GM19099 (cell line): Measurements from ENCODE around the gene OR2V1.

Experiments used
- POLR2A ChIP-seq: IDR thresholded peaks from 3 replicates; pipeline ENCODE4 v1.6.1; 2011; ENCODE audit warnings: low read depth; ENCODE audit not compliant: insufficient read length; ENCODE audit errors: extremely low read depth

The OR2V1 gene

DNA sequence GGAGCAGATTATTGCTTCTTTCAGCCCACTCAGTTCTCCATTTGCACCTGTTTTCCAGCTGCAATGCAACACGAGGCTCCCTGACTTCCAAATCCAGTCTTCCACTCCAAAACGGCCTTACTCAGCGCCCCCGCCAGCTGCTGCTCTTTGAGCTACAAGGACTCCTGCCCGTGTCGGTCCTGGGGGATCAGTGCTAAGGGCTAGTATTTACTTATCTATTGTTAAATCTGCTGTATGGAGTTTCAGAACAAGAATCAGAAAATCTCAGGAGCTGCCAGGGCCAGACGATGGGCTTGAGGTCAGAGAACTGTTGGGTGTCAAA, 44.1 kb downstream of the OR2V1 start:
- no peak for TF ChIP-seq POLR2A

DNA sequence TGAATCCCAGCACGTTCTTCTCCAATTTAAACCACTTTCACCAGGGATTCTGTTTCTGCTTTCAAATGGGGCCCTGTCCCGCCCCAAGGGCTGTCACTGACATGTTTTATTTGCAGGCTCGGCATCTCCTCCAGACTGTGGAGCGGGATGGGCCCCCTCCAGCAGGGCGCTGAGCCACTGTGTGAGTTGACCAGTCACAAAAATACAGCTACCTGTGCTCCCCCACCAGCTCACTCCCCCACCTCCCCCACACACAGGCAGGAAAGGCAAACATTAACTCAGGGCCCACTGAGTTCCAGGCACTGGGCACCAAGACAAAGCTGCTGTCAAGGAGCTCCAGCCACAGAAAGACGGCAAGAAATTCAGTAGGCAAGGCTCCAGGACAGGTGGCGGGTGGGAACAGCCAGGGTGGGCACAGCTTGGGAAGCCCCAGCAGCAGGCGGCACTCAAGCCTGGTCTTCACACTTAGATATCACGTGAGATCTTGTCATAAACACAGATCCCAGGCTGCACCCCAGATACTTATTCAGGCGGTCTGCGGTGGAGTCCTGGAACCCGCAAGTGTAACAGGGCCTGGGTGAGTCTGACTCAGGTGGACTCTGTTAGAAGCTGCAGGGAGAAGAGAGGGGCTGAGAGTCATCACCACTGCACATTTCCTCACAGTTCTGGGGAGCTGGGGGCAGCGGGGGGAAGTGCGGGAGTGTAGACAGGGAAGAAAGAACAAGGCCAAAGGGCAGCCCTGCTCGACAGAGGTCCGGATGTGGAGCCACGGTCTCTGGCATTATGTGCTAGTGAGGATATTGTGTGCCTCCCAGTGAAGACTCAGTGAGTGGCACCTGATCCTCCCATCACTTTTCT, 44.7 kb downstream of the OR2V1 start:
- no peak for TF ChIP-seq POLR2A

DNA sequence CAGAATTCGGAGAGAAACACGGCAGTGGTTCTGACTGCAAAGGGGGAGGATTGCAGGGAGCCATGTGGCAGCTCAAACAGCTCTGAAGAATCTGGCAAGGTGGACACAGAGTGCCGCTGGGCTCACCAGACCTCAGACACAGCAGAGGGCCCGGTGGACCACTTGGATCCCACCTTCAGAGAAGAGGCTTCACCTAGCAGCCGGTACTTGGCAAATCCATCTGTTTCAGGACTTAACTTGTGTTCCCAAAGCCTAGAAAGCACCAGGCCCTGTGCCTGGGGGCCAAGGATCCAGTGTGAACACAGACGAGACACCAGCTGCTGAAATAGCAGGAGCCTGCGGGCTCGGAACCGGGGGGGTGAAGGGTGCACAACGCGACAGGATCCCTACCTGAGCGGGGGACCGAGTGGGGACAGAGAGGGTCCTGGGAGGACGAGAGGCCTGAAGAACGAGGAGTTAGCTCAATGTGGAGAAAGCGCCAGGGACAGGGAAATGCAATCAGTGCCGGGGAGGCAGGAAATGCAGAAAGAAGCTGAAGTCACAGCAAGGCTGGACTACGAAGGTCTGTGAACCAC, 46.3 kb downstream of the OR2V1 start:
- no peak for TF ChIP-seq POLR2A

DNA sequence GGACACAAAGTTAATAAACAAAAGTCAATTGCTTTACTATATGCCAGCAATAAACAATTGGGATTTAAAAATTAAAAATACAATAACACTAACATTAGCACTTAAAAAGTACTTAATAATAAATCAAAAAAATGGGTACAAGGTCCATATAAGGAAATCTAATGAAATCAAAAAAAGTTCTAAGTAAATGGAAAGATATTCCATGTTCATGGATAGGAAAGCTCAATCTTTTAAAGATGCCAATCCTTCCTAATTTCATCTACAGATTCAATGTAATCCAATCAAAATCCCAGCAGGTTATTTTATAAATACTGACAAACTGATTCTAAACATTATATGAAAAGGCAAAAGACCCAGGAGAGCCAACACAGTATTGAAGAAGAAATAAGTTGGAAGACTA, 49.0 kb downstream of the OR2V1 start:
- no peak for TF ChIP-seq POLR2A

DNA sequence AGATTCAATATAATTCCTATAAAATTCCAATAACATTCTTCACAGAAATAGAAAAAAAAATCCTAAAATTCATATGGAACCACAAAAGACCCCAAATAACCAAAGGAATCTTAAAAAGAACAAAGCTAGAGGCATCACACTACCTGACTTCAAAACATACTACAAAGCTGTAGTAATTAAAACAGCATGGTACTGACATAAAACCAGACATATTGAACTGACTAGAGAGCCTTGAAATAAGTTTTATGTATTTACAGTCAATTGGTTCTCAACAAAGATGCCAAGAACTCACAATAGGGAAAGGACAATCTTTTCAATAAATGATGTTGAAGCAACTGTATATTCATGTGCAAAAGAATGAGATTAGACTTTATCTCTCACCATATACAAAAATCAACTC, 54.0 kb downstream of the OR2V1 start:
- TF ChIP-seq POLR2A, result no peak
